ENCODE results near the gene GPR156. TPM values are rescaled to one million over a fixed set of nuclear protein-coding genes. Genes with fewer than 3 reads are reported as not detected.

The GPR156 gene
- total and polyA plus RNA-seq, 2 of the 4 experiments (the other 2 are of a cell fraction) = 0.09 to 0.18 TPM

DNA sequence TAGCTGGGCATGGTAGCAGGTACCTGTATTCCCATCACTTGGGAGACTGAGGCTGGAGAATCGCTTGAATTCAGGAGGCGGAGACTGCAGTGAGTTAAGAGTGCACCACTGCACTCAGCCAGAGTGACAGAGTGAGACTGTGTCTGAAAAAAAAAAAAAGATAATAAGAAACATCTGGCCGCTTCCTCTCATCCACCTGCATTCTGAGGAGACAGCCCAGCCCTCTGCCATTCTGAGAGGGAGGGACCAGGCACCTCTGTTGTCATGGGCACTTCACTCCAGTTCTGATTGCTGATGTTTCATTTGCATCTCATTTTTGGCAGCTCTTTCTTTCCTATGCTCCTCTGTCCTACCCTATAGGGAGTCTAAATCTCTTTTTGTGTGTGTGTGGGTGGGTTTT is 154.4 kb downstream of the GPR156 start:
- dilution Hi-C loops (cut with HindIII; ENCODE audit: low sequenced_read_pairs, unreplicated experiment) (no loop called here), intact Hi-C loops (cut with micrococcal nuclease) (no loop called here), in situ Hi-C loops (cut with MboI; ENCODE audit: low sequenced_read_pairs) (no loop called here)
- TF ChIP-seq, protein P1, sequence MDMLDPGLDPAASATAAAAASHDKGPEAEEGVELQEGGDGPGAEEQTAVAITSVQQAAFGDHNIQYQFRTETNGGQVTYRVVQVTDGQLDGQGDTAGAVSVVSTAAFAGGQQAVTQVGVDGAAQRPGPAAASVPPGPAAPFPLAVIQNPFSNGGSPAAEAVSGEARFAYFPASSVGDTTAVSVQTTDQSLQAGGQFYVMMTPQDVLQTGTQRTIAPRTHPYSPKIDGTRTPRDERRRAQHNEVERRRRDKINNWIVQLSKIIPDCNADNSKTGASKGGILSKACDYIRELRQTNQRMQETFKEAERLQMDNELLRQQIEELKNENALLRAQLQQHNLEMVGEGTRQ (IDR thresholded peaks at IDR 0.05; ENCODE audit: low read depth, low read length) = no peak
- TF ChIP-seq RAD21 (IDR thresholded peaks at IDR 0.05; ENCODE audit: low read length) (no peak), NFE2L2 (IDR thresholded peaks at IDR 0.05; ENCODE audit: low read depth, low read length) (no peak), MXI1 (IDR thresholded peaks at IDR 0.05; ENCODE audit: borderline replicate concordance, low read depth, low read length) (no peak), SMC3 (IDR thresholded peaks at IDR 0.05; ENCODE audit: low read depth, low read length) (no peak)
- TF ChIP-seq, protein P2, sequence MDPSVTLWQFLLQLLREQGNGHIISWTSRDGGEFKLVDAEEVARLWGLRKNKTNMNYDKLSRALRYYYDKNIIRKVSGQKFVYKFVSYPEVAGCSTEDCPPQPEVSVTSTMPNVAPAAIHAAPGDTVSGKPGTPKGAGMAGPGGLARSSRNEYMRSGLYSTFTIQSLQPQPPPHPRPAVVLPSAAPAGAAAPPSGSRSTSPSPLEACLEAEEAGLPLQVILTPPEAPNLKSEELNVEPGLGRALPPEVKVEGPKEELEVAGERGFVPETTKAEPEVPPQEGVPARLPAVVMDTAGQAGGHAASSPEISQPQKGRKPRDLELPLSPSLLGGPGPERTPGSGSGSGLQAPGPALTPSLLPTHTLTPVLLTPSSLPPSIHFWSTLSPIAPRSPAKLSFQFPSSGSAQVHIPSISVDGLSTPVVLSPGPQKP (IDR thresholded peaks at IDR 0.05; ENCODE audit: borderline replicate concordance, low read depth, low read length) = no peak
- TF ChIP-seq, protein P3, sequence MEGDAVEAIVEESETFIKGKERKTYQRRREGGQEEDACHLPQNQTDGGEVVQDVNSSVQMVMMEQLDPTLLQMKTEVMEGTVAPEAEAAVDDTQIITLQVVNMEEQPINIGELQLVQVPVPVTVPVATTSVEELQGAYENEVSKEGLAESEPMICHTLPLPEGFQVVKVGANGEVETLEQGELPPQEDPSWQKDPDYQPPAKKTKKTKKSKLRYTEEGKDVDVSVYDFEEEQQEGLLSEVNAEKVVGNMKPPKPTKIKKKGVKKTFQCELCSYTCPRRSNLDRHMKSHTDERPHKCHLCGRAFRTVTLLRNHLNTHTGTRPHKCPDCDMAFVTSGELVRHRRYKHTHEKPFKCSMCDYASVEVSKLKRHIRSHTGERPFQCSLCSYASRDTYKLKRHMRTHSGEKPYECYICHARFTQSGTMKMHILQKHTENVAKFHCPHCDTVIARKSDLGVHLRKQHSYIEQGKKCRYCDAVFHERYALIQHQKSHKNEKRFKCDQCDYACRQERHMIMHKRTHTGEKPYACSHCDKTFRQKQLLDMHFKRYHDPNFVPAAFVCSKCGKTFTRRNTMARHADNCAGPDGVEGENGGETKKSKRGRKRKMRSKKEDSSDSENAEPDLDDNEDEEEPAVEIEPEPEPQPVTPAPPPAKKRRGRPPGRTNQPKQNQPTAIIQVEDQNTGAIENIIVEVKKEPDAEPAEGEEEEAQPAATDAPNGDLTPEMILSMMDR (conservative IDR thresholded peaks at IDR 0.05; ENCODE audit: low read depth, low read length) = no peak
- H2AK5ac ChIP-seq (ENCODE audit: low read depth, low read length) = no peak overlapping the region; the same call in 1 of the 2 replicates
- no peak overlapping the region for H4K91ac ChIP-seq (ENCODE audit: insufficient read depth, low read depth, low read length)
- no peak overlapping the region for H3K4me2 ChIP-seq (ENCODE audit: low read depth, low read length)
- BruUV-seq (replicated peaks) = no TSS peak
- no peak overlapping the region for H3K4ac ChIP-seq (ENCODE audit: low read depth, low read length)
- H2BK120ac ChIP-seq (ENCODE audit: low read depth, low read length) = no peak overlapping the region
- H3K23ac ChIP-seq (ENCODE audit: low read depth, low read length) = no peak overlapping the region
- no peaks in the 10 kb centered on the region for H4K20me1 ChIP-seq (ENCODE audit: insufficient read depth, low read length)
- no peak overlapping the region for H3K27ac ChIP-seq (ENCODE audit: insufficient read depth, low read length)
- H2BK15ac ChIP-seq (ENCODE audit: low read depth, low read length) = no peak overlapping the region
- ChIA-PET POLR2A (ENCODE audit: unreplicated experiment) (no interaction called here), CTCF (no interaction called here)
- H3K9ac ChIP-seq (ENCODE audit: low read depth, low read length) = no peak overlapping the region
- no peaks in the 10 kb centered on the region for H3K27me3 ChIP-seq (ENCODE audit: control insufficient read depth, insufficient read depth, low read length)
- no peak overlapping the region for H2AK9ac ChIP-seq (replicated peaks; ENCODE audit: low read depth, low read length, poor library complexity)
- H2AFZ ChIP-seq (replicated peaks; ENCODE audit: low read length, poor library complexity) = no peak overlapping the region
- no peak overlapping the region for H3K4me3 ChIP-seq (ENCODE audit: insufficient read depth, low read depth, low read length)
- H3K14ac ChIP-seq (replicated peaks; ENCODE audit: low read depth, low read length) = no peak overlapping the region
- H4K8ac ChIP-seq (ENCODE audit: low read depth in 2 of 2, low read length in 2 of 2) = no peak overlapping the region
- no peaks in the 10 kb centered on the region for H3K9me3 ChIP-seq (ENCODE audit: control insufficient read depth, insufficient read depth, low read length)
- no peaks in the 10 kb centered on the region for H3K9me1 ChIP-seq (ENCODE audit: insufficient read depth, low read length)
- no peak overlapping the region for H2BK20ac ChIP-seq (ENCODE audit: low read depth, low read length)
- ATAC-seq (ENCODE audit: low read depth) = no peak
- no peaks in the 10 kb centered on the region for H3K36me3 ChIP-seq (ENCODE audit: control insufficient read depth, insufficient read depth, low read length)
- H4K5ac ChIP-seq (ENCODE audit: low read depth, low read length) = no peak overlapping the region
- WGBS, 2 experiments (ENCODE audit: extremely low coverage in 2 of 2, insufficient read length in 1 of 2) = 73% methylated on average over 3 of the region's 3 CpGs; no CpG with 5 or more reads in 1 of the 2 experiments
- no peak for DNase-seq
- no peaks in the 10 kb centered on the region for H3K4me1 ChIP-seq (ENCODE audit: control insufficient read depth, insufficient read depth, low read length)
- no peak overlapping the region for H3K56ac ChIP-seq (ENCODE audit: extremely low read depth, insufficient read depth, low read length)
- H3K18ac ChIP-seq (ENCODE audit: low read depth, low read length) = no peak overlapping the region
- H3K79me1 ChIP-seq (ENCODE audit: low read depth in 1 of 2, low read length in 2 of 2) = no peaks in the 10 kb centered on the region
- no peak overlapping the region for H2BK5ac ChIP-seq (ENCODE audit: low read depth, low read length, poor library complexity, severe bottlenecking)
